Camera-type eye (tissue), 1 donor: Measurements from ENCODE around the gene RNPEPL1. TPM values are rescaled to one million over a fixed set of nuclear protein-coding genes. Genes with fewer than 3 reads are reported as not detected.

Experiments
- total RNA-seq: library from RNA; depleted of rRNA; stranded (reverse); fragments of >200 nt; gene quantifications from one replicate; pipeline ENCODE4 v1.2.3, GENCODE V29; 2014

Gene RNPEPL1
- 25.6 TPM for total RNA-seq

GRCh38 chr2:240567872-240568677 lies at the start of gene RNPEPL1:
TSS of gene RNPEPL1 (plus strand) at chr2:240568484. CDS start at chr2:240568587, 103 bp downstream.

GRCh38 chr2:240557808-240558207 lies 10.5 kb upstream of the RNPEPL1 start, which contains the start of gene ANKMY1:
TSS of gene ANKMY1 (minus strand) at chr2:240557988. CDS start at chr2:240557335, 653 bp downstream.

GRCh38 chr2:240560084-240560479 lies 8.2 kb upstream of the RNPEPL1 start, which contains the start of gene DUSP28:
TSS of gene DUSP28 (plus strand) at chr2:240560357. CDS start at chr2:240560685, 328 bp downstream.

GRCh38 chr2:240586198-240586918 lies 18.1 kb downstream of the RNPEPL1 start, which contains the start of gene CAPN10:
TSS of gene CAPN10 (plus strand) at chr2:240586734. CDS start at chr2:240586912, 178 bp downstream.

GRCh38 chr2:240624950-240625621 lies 56.8 kb downstream of the RNPEPL1 start, which contains the start of gene GPR35:
TSS of gene GPR35 (plus strand) at chr2:240625480. CDS start at chr2:240629953, 4,473 bp downstream.

Other genes with a start within 250 kb of the RNPEPL1 start
- gene GPC1, start 132.8 kb upstream of the RNPEPL1 start, total RNA-seq = 51.4 TPM
- gene ANKMY1, start 10.5 kb upstream of the RNPEPL1 start, total RNA-seq = 13.5 TPM
- 6.6 TPM for gene DUSP28, start 8.1 kb upstream of the RNPEPL1 start, total RNA-seq
- 31.4 TPM for gene CAPN10, start 18.2 kb downstream of the RNPEPL1 start, total RNA-seq
- 1.2 TPM for gene GPR35, start 57.0 kb downstream of the RNPEPL1 start, total RNA-seq
- not detected for gene AQP12B, start 114.4 kb downstream of the RNPEPL1 start, total RNA-seq
- gene AQP12A, start 123.4 kb downstream of the RNPEPL1 start, total RNA-seq = not detected